GM12878 (cell line): ENCODE results near the gene PITX1. TPM values are rescaled to one million over a fixed set of nuclear protein-coding genes. Genes with fewer than 3 reads are reported as not detected.

Source experiments
- ATAC-seq: fragments of 200-7000 bp; cut with Tn5 transposase; 3 replicates; pipeline ENCODE4 v1.9.1; 2020; ENCODE audit warnings: mild to moderate bottlenecking, moderate library complexity
- BruUV-seq: library from RNA; stranded (reverse); fragments of 400-500 nt; replicated peaks from 2 replicates; lab custom pipeline; 2021; lab: Mats Ljungman, UMichigan
- CTCF ChIA-PET: fragments of 300-600 bp; sonication (Branson Sonifier 250); formaldehyde crosslinking; extraction: SDS; loops from one replicate; lab custom pipeline; 2021; ENCODE audit warnings: inconsistent platforms; lab: Yijun Ruan, JAX
- POLR2A ChIA-PET: fragments of 350-600 bp; formaldehyde crosslinking; extraction: SDS; loops from one replicate; lab custom pipeline; 2021; ENCODE audit warnings: inconsistent platforms; lab: Charles Lee
- RAD21 ChIA-PET: fragments of 300-600 bp; sonication (Branson Sonifier 250); formaldehyde crosslinking; loops from one replicate; lab custom pipeline; 2023; ENCODE audit warnings: antibody characterized with exemption; ENCODE audit not compliant: unreplicated experiment; lab: Charles Lee
- SMC1A ChIA-PET: fragments of 300-600 bp; sonication (Branson Sonifier 250); formaldehyde crosslinking; loops from one replicate; lab custom pipeline; 2023; ENCODE audit not compliant: unreplicated experiment, uncharacterized antibody; lab: Charles Lee
- DNase-seq: peaks from one replicate; pipeline ENCODE4 v3.0.0-alpha.2; 2011; ENCODE audit warnings: low read depth, low spot score
- FAIRE-seq: peaks from 3 replicates; lab custom pipeline; 2011; peaks lifted over from hg19 to GRCh38; lab: Jason Lieb, UNC
- H2AFZ ChIP-seq: 2 replicates; pipeline ENCODE4 v1.6.0; 2011; ENCODE audit warnings: low read depth, low read length, control low read depth; ENCODE audit not compliant: control insufficient read depth
- H3K27ac ChIP-seq: 2 replicates; pipeline ENCODE4 v1.5.1; 2011; ENCODE audit warnings: control low read depth; ENCODE audit not compliant: control insufficient read depth, insufficient read depth
- H3K27me3 ChIP-seq, 2 experiments: replicated peaks in 1 of 2; 2 replicates each; pipeline versions ENCODE4 v1.6.0 to v1.6.1; 2011; ENCODE audit warnings: low read length in 1 of 2; ENCODE audit not compliant: control insufficient read depth in 2 of 2, insufficient read depth in 2 of 2
- H3K36me3 ChIP-seq, 2 experiments: 2 replicates each; pipeline ENCODE4 v1.5.1; 2011; ENCODE audit warnings: low read length in 1 of 2; ENCODE audit not compliant: control insufficient read depth in 2 of 2, insufficient read depth in 2 of 2
- H3K4me1 ChIP-seq: 2 replicates; pipeline ENCODE4 v1.6.1; 2011; ENCODE audit warnings: mild to moderate bottlenecking, low read length, moderate library complexity, mixed read lengths; ENCODE audit not compliant: control insufficient read depth, insufficient read depth
- H3K4me2 ChIP-seq: 2 replicates; pipeline ENCODE4 v1.6.0; 2011; ENCODE audit warnings: control low read depth; ENCODE audit not compliant: control insufficient read depth, insufficient read depth
- H3K4me3 ChIP-seq: fragments of 200-600 bp; sonication (generic); 2 replicates; pipeline ENCODE4 v1.5.1; 2016
- H3K79me2 ChIP-seq: 2 replicates; pipeline ENCODE4 v1.6.0; 2011; ENCODE audit warnings: low read length; ENCODE audit not compliant: control insufficient read depth, insufficient read depth
- H3K9ac ChIP-seq: 2 replicates; pipeline ENCODE4 v1.8.0; 2011; ENCODE audit warnings: low read length, control low read depth, mixed read lengths; ENCODE audit not compliant: control insufficient read depth, insufficient read depth
- H3K9me3 ChIP-seq: replicated peaks from 3 replicates; pipeline ENCODE4 v1.5.1; 2011; ENCODE audit warnings: mild to moderate bottlenecking, low read length; ENCODE audit not compliant: control insufficient read depth, insufficient read depth
- H4K20me1 ChIP-seq: 2 replicates; pipeline ENCODE4 v1.6.0; 2011; ENCODE audit not compliant: control insufficient read depth, insufficient read depth
- ATF7 ChIP-seq: fragments of 450-650 bp; IDR thresholded peaks from 2 replicates; pipeline ENCODE4 v1.6.1; 2016; ENCODE audit warnings: low read depth, mild to moderate bottlenecking
- BMI1 ChIP-seq: fragments of 450-650 bp; IDR thresholded peaks from 2 replicates; pipeline ENCODE4 v1.6.1; 2016; ENCODE audit warnings: mild to moderate bottlenecking, moderate library complexity, borderline replicate concordance
- CEBPB ChIP-seq, 2 experiments: fragments of 150-350 bp in 1 of 2; IDR thresholded peaks; 2 replicates each; pipeline ENCODE4 v1.6.1; 2012 to 2014; ENCODE audit warnings: low read depth in 2 of 2, low read length in 2 of 2, borderline replicate concordance in 1 of 2, inconsistent platforms in 1 of 2
- E2F4 ChIP-seq: IDR thresholded peaks from 2 replicates; pipeline ENCODE4 v1.6.1; 2012; ENCODE audit warnings: low read depth, low read length, improper control_type of control experiment
- EP300 ChIP-seq, 2 experiments: fragments of 150-350 bp in 1 of 2; IDR thresholded peaks; 2 replicates each; pipeline ENCODE4 v1.6.1; 2011 to 2012; ENCODE audit warnings: low read depth in 2 of 2, low read length in 2 of 2, borderline replicate concordance in 1 of 2, improper control_type of control experiment in 1 of 2, inconsistent platforms in 1 of 2; ENCODE audit not compliant: control insufficient read depth in 1 of 2
- HDAC6 ChIP-seq: fragments of 200-600 bp; sonication (generic); IDR thresholded peaks from one replicate; pipeline ENCODE4 v1.8.0; 2017; ENCODE audit warnings: antibody characterized with exemption; ENCODE audit not compliant: unreplicated experiment
- HSF1 ChIP-seq: fragments of 150-350 bp; IDR thresholded peaks from 2 replicates; pipeline ENCODE4 v1.6.1; 2014; ENCODE audit warnings: mild to moderate bottlenecking, low read depth, low read length
- IRF3 ChIP-seq: fragments of 450-650 bp; IDR thresholded peaks from 2 replicates; pipeline ENCODE4 v1.6.1; 2014; ENCODE audit warnings: mild to moderate bottlenecking
- NKRF ChIP-seq: fragments of 450-650 bp; conservative IDR thresholded peaks from 2 replicates; pipeline ENCODE4 v1.6.1; 2017; ENCODE audit warnings: mild to moderate bottlenecking, moderate library complexity
- NR2C2 ChIP-seq: IDR thresholded peaks from 2 replicates; pipeline ENCODE4 v1.6.1; 2011; ENCODE audit warnings: borderline replicate concordance, low read depth; ENCODE audit not compliant: control insufficient read depth, insufficient read length
- POLR2AphosphoS2 ChIP-seq: IDR thresholded peaks from 2 replicates; pipeline ENCODE4 v1.6.1; 2011; ENCODE audit warnings: low read depth, mild to moderate bottlenecking, low read length, improper control_type of control experiment, moderate library complexity
- SMAD1 ChIP-seq: fragments of 450-650 bp; IDR thresholded peaks from 2 replicates; pipeline ENCODE4 v1.6.1; 2018; ENCODE audit warnings: mild to moderate bottlenecking, low read depth; ENCODE audit not compliant: partially characterized antibody
- TCF12 ChIP-seq: IDR thresholded peaks from 2 replicates; pipeline ENCODE4 v1.6.1; 2011; ENCODE audit warnings: low read depth, mild to moderate bottlenecking, low read length
- WRNIP1 ChIP-seq: IDR thresholded peaks from 2 replicates; pipeline ENCODE4 v1.6.1; 2011; ENCODE audit warnings: low read depth, low read length, improper control_type of control experiment, borderline replicate concordance
- ZNF207 ChIP-seq: fragments of 450-650 bp; IDR thresholded peaks from 2 replicates; pipeline ENCODE4 v1.6.1; 2014; ENCODE audit warnings: antibody characterized with exemption, mild to moderate bottlenecking, borderline replicate concordance
- ZZZ3 ChIP-seq: IDR thresholded peaks from 2 replicates; pipeline ENCODE4 v1.6.1; 2011; ENCODE audit warnings: low read depth; ENCODE audit not compliant: control insufficient read depth, insufficient read length
- WGBS: methylation state at CpG from one replicate; pipeline ENCODE4 v1.1.6; 2016; ENCODE audit warnings: low lambda C conversion rate; ENCODE audit not compliant: insufficient replicate concordance, insufficient coverage; ENCODE audit errors: missing lambda C conversion rate; 5-methylcytosine and 5-hydroxymethylcytosine counted together
- in situ Hi-C: fragments of 300-500 bp; cut with MboI; formaldehyde crosslinking; loops from 9 replicates; pipeline ENCODE4 v1.14.3; 2018; ENCODE audit warnings: mixed read lengths
- intact Hi-C: fragments of 100-400 bp; cut with micrococcal nuclease; formaldehyde crosslinking; loops from one replicate; pipeline ENCODE4 v1.14.2; 2022; ENCODE audit not compliant: unreplicated experiment
- polyA plus RNA-seq, 11 experiments: library from polyadenylated mRNA; depleted of rRNA in 4 of 11; unstranded in 6 of 11; stranded (reverse) in 5 of 11; fragments of >200 nt; fragmentation: Nextera tagmentation in 4 of 11; fragmentation: Illumina TruSeq in 1 of 11; extraction: Ambion mirVana in 4 of 11; extraction: Trizol in 1 of 11; gene quantifications; 1 replicate in 1 of 11; 2 replicates in 10 of 11; pipeline versions ENCODE4 v1.2.1 to v1.2.3, GENCODE V29; 2011 to 2016; ENCODE audit warnings: inconsistent platforms in 2 of 11, missing spikeins in 2 of 11, low read depth in 1 of 11
- total RNA-seq, 4 experiments: library from RNA; depleted of rRNA in 3 of 4; stranded (reverse); fragments of >200 nt in 3 of 4; fragmentation: Illumina TruSeq in 1 of 4; extraction: Trizol in 1 of 4; gene quantifications; 2 replicates each; pipeline versions ENCODE4 v1.2.1 to v1.2.3, GENCODE V29; 2013 to 2021

The PITX1 gene
- total and polyA plus RNA-seq, 10 of the 15 experiments (the other 5 are each of a cell fraction or from before 2014, with no cell fraction given), result 0.16 to 1.1 (median 0.68) TPM; not detected in 5

GRCh38 chr5:135076051-135076491 is 42.0 kb upstream of the PITX1 start:
- no peak overlapping the region for H3K9ac ChIP-seq
- H3K4me2 ChIP-seq, result no peak overlapping the region
- WGBS, result 64% methylated on average over 12 of the region's 12 CpGs
- no peaks in the 10 kb centered on the region for H3K79me2 ChIP-seq
- BruUV-seq, result no TSS peak
- H3K27me3 ChIP-seq, result peaks cover 1 to 2% of the 10 kb centered on the region in 2 experiments; a peak in 2 of 4 replicates
- intact Hi-C loops, result no loop called here
- no peak overlapping the region for H3K27ac ChIP-seq
- H3K9me3 ChIP-seq, result no peaks in the 10 kb centered on the region
- RAD21 ChIA-PET, result no interaction called here
- FAIRE-seq (no peak), DNase-seq (no peak), ATAC-seq (no peak)
- in situ Hi-C loops, result no loop called here
- CTCF ChIA-PET, result no interaction called here
- no peaks in the 10 kb centered on the region for H3K36me3 ChIP-seq
- H4K20me1 ChIP-seq, result no peaks in the 10 kb centered on the region
- SMC1A ChIA-PET, result no interaction called here
- H2AFZ ChIP-seq, result no peak overlapping the region
- TF ChIP-seq SMAD1 (no peak), CEBPB (IDR thresholded peaks at IDR 0.05; ENCODE audit: borderline replicate concordance in 1 of 2, low read depth in 2 of 2, low read length in 2 of 2) (no peak), ZNF207 (no peak), ATF7 (no peak), BMI1 (no peak), IRF3 (no peak), POLR2AphosphoS2 (no peak), HDAC6 (no peak), EP300 (IDR thresholded peaks at IDR 0.05; ENCODE audit: borderline replicate concordance in 1 of 2, control insufficient read depth in 1 of 2, low read depth in 2 of 2, low read length in 2 of 2) (no peak), TCF12 (no peak), WRNIP1 (no peak), HSF1 (no peak), ZZZ3 (no peak), E2F4 (no peak), NKRF (no peak), NR2C2 (no peak)
- H3K4me3 ChIP-seq, result no peak overlapping the region
- POLR2A ChIA-PET, result no interaction called here
- H3K4me1 ChIP-seq, result no peaks in the 10 kb centered on the region
